HG02852 (cell line): Measurements from ENCODE around the gene HBG2.
A peak's percentile ranks its signal among the peaks of the same experiment; 100 is the strongest.
"Not testable (repeated sequence)": the region's sequence is repeated elsewhere in the genome, so short reads cannot be mapped to it uniquely, and the experiment has no call there.

ENCODE experiments used
- ATAC-seq: cut with Tn5 transposase; IDR thresholded peaks from one replicate; pipeline ENCODE4 v1.9.1; 2021; ENCODE audit warnings: mild to moderate bottlenecking, moderate library complexity; ENCODE audit not compliant: unreplicated experiment

Gene HBG2

DNA sequence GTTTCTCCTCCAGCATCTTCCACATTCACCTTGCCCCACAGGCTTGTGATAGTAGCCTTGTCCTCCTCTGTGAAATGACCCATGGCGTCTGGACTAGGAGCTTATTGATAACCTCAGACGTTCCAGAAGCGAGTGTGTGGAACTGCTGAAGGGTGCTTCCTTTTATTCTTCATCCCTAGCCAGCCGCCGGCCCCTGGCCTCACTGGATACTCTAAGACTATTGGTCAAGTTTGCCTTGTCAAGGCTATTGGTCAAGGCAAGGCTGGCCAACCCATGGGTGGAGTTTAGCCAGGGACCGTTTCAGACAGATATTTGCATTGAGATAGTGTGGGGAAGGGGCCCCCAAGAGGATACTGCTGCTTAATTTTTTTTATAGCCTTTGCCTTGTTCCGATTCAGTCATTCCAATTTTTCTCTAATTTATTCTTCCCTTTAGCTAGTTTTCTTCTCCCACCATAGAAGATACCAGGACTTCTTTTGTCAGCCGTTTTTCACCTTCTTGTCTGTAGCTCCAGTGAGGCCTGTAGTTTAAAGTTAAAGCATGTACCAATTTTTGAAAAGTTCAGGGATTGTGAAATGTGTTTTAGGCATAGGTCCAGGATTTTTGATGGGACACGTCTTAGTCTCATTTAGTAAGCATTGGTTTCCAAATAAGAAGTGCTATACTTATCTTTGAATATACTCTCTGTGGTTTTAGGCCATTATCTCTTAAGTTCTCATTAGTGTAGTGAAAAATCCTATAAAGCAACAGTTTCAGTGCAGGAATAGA lies at the start of gene HBG2:
Gene HBG2 (minus strand): TSS at position 136 of the 768 bp plus-strand sequence. CDS start 53 bp downstream, at position 83.
- ATAC-seq = not testable (repeated sequence)

DNA sequence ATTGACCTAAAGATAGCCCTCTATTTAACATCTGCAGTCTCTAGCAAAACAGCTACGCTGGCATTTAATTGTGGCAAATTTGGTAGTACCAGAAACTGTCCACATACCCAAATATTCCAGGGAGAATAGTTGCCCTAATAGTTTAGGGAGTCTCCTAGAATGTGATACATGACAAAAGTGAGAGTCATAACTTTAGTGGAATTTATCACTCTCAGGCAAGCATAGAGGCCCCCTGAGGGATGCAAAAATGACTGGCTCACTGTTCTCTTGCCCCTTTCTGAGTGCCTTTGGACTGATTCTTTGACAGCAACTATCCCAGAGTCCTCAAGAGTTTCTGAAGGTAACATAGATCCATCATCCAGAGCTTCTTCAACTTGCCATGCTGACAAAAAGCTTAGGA lies 49.5 kb upstream of the HBG2 start:
- ATAC-seq = no peak

DNA sequence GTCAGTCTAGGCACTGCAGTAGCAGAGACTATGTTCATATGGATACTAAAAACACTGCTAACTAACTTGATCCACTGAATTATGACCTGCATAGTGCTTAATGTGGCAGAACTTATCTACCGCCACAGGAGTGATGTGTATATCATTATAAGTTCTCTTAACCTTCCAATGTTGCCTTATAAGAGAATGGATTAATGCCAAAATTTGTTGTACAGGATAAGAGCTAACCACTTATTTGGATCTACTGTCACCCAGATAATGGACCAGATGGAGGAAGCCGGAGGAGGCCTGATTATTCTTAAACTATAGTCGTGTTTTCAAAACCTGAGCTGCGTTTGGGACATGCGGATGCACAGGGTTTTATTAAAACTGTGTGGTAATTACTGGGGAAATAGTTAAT lies 49.0 kb upstream of the HBG2 start:
- ATAC-seq = no peak

DNA sequence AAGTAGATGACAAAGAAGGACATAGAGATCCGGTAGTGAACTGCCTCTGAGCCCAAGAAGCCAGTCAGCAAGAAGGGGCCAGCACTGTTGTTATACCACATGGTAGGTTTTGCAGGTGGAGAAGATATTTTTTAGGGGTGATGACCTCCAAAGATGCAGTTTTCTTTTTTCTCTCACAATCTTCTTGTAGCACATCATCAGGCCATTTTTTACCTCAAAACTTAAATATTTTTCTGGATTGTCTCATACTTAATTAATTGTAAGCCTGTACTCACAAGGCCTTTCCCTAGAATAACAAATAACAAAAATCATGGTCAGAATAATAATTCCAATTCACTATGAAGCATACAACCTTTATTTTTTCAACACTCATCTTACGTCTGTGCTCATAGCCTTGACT lies 47.3 kb upstream of the HBG2 start, which contains the start of gene OR51B4:
Gene OR51B4 (minus strand): TSS at position 101 of the 400 bp plus-strand sequence. CDS start 0 bp downstream, at position 101.
- ATAC-seq = no peak

DNA sequence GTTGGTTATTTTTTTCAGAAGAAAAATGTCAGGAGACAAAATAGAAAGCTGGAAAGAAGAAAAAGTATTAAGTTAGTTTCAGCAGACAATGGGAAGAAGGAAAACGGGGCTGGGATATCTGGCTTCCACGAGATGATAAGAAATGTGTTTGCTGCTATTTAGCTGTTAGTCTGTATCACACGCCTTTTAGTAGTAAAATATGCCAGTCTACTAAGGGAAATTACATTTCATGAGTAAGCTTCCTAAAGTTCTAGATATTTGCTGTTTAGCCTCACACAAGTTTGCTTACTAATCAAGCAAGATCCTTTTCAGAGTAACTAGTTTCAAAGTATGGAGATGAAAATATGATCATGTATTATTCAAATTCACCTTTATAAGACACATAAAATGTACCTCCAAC lies 45.7 kb upstream of the HBG2 start:
- no peak for ATAC-seq

DNA sequence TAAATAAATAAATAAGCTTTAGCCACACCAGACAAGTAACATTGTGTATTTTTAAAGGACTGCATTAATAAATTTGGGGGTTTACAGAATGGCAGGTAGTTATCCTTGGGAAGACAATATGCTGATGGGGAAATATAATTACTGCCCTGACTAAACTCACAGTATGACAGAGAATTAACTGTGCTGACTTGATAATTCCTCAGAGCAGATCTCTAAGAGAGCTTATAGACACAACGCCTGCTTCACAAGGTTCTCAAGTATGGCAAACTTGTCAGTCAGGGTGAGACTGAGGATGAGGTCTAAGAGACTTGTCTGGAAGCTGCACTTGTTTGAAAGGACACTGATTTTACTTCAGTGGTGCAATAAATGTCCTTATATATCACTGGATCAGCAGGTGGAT lies 43.9 kb upstream of the HBG2 start:
- no peak for ATAC-seq

DNA sequence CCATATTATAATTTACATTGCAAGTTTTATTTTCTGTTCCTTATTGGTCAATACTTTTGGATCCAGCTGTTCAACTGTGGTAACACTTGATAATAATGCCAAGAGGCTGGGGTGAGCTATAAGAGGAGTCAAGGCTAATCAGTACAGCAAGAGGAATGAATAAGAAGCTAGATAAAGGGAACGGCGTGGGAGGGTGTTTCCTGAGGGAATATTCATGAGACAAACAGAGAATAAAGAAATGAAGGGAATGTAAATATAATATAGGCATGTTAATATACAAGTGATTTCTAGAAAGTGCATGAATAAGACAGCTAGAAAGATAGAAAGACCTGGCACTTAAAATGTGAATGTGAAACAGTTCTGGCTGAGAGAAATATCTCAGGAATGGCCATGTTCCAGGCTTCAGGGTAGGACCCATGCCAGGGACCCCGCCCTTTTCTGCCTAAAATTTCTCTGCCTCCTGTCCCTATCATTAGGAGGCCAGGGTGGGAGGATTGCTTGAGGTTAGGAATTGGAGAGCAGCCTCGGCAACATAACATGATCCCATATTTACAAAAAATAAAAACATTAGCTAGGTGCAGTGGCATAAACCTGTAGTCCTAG lies 43.2 kb upstream of the HBG2 start:
- no peak for ATAC-seq

DNA sequence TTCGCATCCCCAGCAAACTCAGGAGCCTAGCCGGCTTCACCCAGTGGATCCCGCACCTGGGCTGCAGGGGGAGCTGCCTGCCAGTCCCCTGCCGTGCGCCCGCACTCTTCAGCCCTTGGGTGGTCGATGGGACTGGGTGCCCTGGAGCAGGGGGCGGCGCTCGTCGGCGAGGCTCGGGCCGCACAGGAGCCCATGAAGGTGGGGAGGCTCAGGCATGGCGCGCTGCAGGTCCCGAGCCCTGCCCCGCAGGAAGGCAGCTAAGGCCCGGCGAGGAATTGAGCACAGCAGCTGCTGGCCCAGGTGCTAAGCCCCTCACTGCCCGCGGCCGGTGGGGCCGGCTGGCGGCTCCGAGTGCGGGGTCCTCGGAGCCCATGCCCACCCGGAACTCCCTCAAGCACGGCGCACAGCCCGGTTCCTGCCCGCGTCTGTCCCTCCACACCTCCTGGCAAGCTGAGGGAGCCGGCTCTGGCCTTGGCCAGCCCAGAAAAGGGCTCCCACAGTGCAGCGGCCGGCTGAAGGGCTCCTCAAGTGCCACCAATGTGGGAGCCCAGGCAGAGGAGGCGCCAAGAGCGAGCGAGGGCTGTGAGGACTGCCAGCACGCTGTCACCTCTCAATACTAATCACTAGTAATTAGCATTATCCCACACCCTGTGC lies 39.9 kb upstream of the HBG2 start:
- not testable (repeated sequence) for ATAC-seq

DNA sequence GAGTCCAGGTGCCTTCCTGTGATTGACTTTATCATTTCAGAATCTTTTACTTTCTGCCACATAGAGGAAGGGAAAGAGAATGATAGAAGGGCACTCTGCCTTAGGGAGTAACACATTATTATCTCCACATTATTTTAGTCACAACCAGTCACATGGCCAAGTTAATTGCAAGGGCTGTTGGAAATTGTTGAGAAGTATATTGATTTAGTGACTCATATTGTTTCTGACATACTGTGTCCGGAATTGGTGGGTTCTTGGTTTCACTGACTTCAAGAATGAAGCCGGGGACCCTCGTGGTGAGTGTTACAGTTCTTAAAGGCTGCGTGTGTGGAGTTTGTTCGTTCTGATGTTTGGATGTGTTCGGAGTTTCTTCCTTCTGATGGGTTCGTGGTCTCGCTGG lies 38.4 kb upstream of the HBG2 start:
- no peak for ATAC-seq

DNA sequence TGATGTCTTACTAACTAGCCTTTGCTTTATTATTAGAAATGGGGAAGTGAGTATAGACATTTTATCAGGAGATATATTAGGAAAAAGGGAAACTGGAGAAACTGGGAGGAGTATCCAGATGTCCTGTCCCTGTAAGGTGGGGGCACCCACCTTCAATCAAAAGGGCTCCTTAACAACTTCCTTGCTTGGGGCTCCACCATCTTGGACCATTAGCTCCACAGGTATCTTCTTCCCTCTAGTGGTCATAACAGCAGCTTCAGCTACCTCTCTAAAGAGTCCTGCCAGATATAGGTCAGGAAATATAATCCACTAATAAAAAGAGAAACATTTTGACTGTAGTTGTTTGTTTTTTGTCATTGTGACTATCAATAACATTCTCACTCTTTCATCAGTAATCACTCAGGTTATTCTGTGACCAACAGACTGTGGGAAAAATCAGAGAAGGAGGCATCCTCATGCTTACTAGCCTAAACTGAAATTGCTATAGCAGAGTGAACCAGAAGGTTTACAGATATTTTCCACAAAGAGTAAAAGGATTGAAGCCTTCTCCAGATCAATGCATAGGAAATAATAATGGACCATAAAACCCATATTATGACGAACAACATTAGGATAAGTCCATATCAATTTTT lies 36.7 kb upstream of the HBG2 start:
- ATAC-seq = peak; percentile 94

DNA sequence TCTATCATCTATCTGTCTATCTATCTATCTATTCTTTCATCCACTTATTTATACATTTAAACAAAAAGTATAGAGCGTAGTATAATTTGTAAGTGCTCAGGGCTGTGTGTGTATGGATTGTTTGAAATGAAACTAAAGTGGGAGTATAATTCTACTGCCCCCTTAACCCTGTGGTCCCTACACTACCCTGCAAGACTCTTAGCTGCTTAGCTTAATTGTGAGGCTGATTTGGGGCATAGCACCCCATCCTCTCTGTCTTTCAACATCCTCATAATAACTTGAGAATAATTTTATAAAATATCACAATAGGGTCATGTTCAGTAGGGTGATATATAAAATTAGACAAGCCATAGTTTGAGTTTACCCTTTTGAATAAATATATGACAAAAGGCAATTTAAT lies 35.5 kb upstream of the HBG2 start:
- ATAC-seq = no peak

DNA sequence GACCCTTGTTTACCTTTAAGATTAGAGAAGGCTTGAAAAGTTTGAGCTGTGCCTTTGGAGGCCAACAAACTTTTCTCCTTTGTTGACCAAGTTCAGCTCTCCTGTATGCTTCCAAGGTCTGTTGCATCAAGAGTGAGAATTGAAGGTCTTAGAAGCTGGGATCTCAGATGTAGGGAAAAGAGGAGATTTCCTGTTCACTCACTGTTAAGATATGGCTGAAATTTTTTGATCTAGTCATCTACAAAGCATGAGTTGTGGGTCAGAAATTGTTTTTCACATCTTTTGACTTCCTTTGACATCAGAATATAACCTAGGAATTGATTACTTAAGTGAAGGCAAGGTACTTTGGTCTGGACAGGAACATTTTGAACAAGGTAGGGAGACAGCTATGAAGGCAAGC lies 35.1 kb upstream of the HBG2 start:
- ATAC-seq = no peak

DNA sequence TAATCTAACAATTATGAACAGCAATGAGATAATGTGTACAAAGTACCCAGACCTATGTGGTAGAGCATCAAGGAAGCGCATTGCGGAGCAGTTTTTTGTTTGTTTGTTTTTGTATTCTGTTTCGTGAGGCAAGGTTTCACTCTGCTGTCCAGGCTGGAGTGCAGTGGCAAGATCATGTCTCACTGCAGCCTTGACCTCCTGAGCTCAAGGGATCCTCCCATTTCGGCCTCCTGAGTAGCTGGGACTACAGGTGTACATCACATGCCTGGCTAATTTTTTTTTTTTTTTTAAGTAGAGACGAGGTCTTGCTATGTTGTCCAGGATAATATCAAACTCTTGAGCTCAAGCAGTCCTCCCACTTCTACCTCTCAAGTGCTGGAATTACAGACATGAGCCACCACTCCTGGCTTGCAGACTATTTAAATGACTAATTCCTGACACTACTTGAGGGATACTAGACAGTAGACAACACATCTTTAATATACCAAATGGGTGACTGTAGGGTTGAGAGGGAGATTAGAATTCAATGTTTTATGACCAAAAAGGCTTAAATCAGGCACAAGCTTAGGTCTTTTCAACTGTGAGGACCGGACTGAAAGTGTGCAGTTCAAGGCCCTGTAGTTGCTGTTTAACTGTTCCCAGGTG lies 34.4 kb upstream of the HBG2 start:
- no peak for ATAC-seq

DNA sequence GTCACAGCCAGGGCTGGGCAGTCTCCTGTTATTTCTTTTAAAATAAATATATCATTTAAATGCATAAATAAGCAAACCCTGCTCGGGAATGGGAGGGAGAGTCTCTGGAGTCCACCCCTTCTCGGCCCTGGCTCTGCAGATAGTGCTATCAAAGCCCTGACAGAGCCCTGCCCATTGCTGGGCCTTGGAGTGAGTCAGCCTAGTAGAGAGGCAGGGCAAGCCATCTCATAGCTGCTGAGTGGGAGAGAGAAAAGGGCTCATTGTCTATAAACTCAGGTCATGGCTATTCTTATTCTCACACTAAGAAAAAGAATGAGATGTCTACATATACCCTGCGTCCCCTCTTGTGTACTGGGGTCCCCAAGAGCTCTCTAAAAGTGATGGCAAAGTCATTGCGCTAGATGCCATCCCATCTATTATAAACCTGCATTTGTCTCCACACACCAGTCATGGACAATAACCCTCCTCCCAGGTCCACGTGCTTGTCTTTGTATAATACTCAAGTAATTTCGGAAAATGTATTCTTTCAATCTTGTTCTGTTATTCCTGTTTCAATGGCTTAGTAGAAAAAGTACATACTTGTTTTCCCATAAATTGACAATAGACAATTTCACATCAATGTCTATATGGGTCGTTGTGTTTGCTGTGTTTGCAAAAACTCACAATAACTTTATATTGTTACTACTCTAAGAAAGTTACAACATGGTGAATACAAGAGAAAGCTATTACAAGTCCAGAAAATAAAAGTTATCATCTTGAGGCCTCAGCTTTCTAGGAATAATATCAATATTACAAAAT lies 33.7 kb upstream of the HBG2 start:
- ATAC-seq = no peak

DNA sequence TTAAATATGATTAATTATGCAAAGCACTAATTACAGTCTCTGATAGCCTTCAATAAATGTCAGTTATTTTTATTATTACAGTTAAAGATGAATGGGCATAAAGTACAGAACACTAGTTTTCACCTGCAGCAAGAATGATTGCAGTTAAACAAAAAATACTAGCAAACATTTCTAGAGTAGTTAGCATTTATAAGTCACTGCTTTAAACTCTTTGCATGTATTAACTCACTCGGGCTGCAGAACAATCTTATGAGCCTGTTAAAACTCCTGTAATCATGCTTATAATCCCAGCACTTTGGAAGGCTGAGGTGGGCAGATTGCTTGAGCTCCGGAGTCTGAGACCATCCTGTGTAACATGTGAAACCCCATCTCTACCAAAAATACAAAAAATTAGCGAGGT lies 32.3 kb upstream of the HBG2 start:
- no peak for ATAC-seq

DNA sequence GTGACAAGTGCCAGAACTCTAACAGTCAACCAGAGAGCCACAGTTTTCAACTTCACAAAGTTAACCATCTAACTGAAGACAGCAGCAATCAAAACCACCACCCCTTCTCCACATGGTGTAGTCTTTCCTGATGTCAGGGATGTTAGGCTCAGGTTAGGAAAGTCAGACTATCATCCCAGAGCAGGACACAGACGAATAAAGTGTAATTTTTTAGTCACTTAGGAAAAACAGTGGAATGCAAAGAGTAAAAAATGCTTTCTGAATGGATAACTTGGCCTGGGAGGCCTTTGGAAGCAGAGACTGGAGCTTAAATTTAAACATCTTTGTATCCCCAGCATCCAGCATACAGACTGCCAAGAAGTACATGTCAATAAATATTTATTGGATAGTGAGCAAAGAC lies 31.8 kb upstream of the HBG2 start:
- ATAC-seq = no peak

DNA sequence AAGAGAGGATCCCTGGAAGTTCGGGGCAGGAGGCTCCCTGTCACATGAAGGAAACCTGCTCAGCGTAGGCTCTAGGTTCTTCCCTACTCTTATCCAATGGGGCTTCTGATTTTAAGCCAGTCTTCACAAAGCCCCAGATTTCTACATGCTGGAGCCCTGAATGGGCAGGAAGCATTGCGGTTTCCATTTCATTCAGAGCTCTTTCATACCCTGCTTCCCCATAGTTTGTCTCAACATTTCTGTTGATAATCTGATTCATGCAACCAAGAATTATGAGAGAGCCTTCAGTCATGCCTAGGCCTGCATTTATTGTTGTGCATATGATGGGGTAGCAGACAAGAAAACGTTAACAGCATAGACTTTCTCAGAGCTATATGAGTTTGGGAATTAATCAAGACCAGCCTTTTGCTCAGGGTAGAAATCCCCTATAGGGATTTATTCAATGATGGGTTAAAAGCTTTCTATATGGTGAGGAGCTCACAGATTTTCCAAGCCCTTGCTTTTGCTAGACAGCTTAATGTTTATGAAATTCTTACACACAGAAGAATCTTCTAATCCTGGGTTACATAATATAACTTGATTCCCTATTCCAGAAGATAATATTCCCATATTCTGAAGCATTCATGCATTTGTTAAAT lies 31.2 kb upstream of the HBG2 start:
- ATAC-seq = no peak

DNA sequence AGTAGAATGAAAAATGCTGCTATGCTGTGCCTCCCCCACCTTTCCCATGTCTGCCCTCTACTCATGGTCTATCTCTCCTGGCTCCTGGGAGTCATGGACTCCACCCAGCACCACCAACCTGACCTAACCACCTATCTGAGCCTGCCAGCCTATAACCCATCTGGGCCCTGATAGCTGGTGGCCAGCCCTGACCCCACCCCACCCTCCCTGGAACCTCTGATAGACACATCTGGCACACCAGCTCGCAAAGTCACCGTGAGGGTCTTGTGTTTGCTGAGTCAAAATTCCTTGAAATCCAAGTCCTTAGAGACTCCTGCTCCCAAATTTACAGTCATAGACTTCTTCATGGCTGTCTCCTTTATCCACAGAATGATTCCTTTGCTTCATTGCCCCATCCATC lies 30.1 kb upstream of the HBG2 start:
- ATAC-seq = no peak

DNA sequence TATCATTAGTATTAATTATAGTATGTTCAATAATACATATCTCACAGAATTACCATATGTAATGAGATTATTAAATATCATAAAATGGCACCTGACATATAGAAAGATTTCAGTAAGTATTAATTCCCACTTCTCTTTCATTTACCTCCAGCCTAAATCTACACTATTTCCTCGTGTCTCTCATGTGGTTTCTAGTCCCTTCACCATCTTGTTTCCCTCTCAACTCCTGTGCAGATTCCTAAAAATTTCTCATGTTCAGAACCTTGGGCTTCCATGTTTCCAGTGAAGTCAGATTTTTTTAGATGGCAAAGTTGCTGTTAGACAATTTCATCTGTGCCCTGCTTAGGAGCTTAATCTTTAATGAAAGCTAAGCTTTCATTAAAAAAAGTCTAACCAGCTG lies 29.3 kb upstream of the HBG2 start:
- ATAC-seq = no peak

DNA sequence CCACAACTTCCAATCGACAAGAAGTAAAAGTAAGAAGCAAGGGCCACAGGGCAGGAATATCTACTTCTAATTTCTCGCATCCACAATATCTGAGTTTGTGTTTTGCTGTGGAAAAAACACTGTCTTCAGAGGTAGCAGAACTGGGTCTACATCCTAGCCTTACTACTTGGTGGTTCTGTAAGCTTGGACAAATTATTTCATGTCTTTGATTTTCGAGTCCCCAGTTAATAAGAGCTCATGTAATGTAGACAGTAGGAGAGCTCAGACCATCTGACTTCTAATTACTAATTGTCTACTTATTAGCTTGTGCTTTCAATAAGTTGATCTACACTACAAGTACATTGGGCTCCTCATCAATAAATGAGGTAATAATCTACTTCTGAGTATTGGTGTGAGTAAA lies 28.5 kb upstream of the HBG2 start:
- no peak for ATAC-seq
